K562 (cell line): ENCODE measurements around the gene GPX5. TPM values are rescaled to one million over a fixed set of nuclear protein-coding genes. Genes with fewer than 3 reads are reported as not detected.
A peak's percentile ranks its signal among the peaks of the same experiment; 100 is the strongest.
"Not testable (repeated sequence)": the region's sequence is repeated elsewhere in the genome, so short reads cannot be mapped to it uniquely, and the experiment has no call there.

Experiments used
- ATAC-seq: fragments of 200-7000 bp; cut with Tn5 transposase; 3 replicates; pipeline ENCODE4 v1.9.1; 2020; ENCODE audit warnings: moderate library complexity
- BruUV-seq: library from RNA; stranded (reverse); fragments of 400-500 nt; replicated peaks from 2 replicates; lab custom pipeline; 2021; lab: Mats Ljungman, UMichigan
- CTCF ChIA-PET: fragments of 300-600 bp; formaldehyde crosslinking; extraction: SDS; loops from one replicate; lab custom pipeline; 2021; ENCODE audit warnings: low intra/inter-chr PET ratio; lab: Yijun Ruan, JAX
- POLR2A ChIA-PET: fragments of 300-600, 350-650 bp; sonication (Branson Sonifier 250); formaldehyde crosslinking; extraction: SDS; loops from one replicate; lab custom pipeline; 2021; ENCODE audit warnings: antibody characterized with exemption, inconsistent platforms; lab: Yijun Ruan, JAX
- DNase-seq, 4 experiments: peaks; one replicate each; pipeline versions ENCODE4 v3.0.0 to v3.0.0-alpha.2; 2011 to 2018; ENCODE audit warnings: low spot score in 3 of 4, mixed read lengths in 3 of 4; ENCODE audit errors: extremely low read depth in 1 of 4
- FAIRE-seq: peaks from 2 replicates; lab custom pipeline; 2011; peaks lifted over from hg19 to GRCh38; lab: Jason Lieb, UNC
- H2AFZ ChIP-seq: 2 replicates; pipeline ENCODE4 v1.6.0; 2011; ENCODE audit warnings: low read depth, low read length, control low read depth, inconsistent platforms
- H3K27ac ChIP-seq: fragments of 200-600 bp; 3 replicates; pipeline ENCODE4 v1.8.0; 2011; ENCODE audit warnings: low read depth, mild to moderate bottlenecking, control low read depth, inconsistent platforms, low read length, moderate library complexity, mixed read lengths; ENCODE audit errors: extremely low read depth
- H3K27me3 ChIP-seq, 2 experiments: fragments of 300-600 bp in 1 of 2; 2 replicates in 1 of 2; 3 replicates in 1 of 2; pipeline versions ENCODE4 v1.6.0 to v1.8.0; 2011; ENCODE audit warnings: inconsistent platforms in 2 of 2, low read length in 2 of 2, mild to moderate bottlenecking in 1 of 2, mixed read lengths in 1 of 2, moderate library complexity in 1 of 2; ENCODE audit not compliant: control insufficient read depth in 2 of 2, insufficient read depth in 2 of 2
- H3K36me3 ChIP-seq: fragments of 300-600 bp; 3 replicates; pipeline ENCODE4 v1.8.0; 2011; ENCODE audit warnings: mild to moderate bottlenecking, low read length, inconsistent platforms; ENCODE audit not compliant: control insufficient read depth, insufficient read depth
- H3K4me1 ChIP-seq, 2 experiments: fragments of 200-600 bp in 1 of 2; replicated peaks in 1 of 2; 2 replicates in 1 of 2; 3 replicates in 1 of 2; pipeline versions ENCODE4 v1.5.1 to v1.8.0; 2011; ENCODE audit warnings: inconsistent platforms in 2 of 2, low read length in 2 of 2, mild to moderate bottlenecking in 1 of 2, mixed read lengths in 1 of 2, moderate library complexity in 1 of 2; ENCODE audit not compliant: control insufficient read depth in 2 of 2, insufficient read depth in 2 of 2
- H3K4me2 ChIP-seq: 2 replicates; pipeline ENCODE4 v1.6.1; 2011; ENCODE audit warnings: low read length, control low read depth, inconsistent platforms, mixed read lengths; ENCODE audit not compliant: insufficient read depth
- H3K4me3 ChIP-seq: fragments of 200-600 bp; sonication (generic), shearing (Covaris generic); 2 replicates; pipeline ENCODE4 v1.5.1; 2016; ENCODE audit warnings: control low read depth, inconsistent platforms
- H3K79me2 ChIP-seq: fragments of 200-600 bp; 3 replicates; pipeline ENCODE4 v1.8.0; 2011; ENCODE audit warnings: low read length, inconsistent platforms; ENCODE audit not compliant: control insufficient read depth, insufficient read depth
- H3K9ac ChIP-seq, 2 experiments: 2 replicates each; pipeline versions ENCODE4 v1.6.0 to v1.6.1; 2011; ENCODE audit warnings: low read depth in 2 of 2, low read length in 2 of 2, control low read depth in 1 of 2, inconsistent platforms in 1 of 2, mild to moderate bottlenecking in 1 of 2, mixed read lengths in 1 of 2; ENCODE audit not compliant: insufficient read depth in 1 of 2
- H3K9me1 ChIP-seq: one replicate; pipeline ENCODE4 v1.6.0; 2011; ENCODE audit warnings: inconsistent platforms, mild to moderate bottlenecking, low read length, moderate library complexity; ENCODE audit not compliant: control insufficient read depth, insufficient read depth
- H3K9me3 ChIP-seq: replicated peaks from 2 replicates; pipeline ENCODE4 v1.5.1; 2011; ENCODE audit warnings: low read depth, low read length, inconsistent platforms; ENCODE audit not compliant: control insufficient read depth, insufficient read depth
- H4K20me1 ChIP-seq: replicated peaks from 2 replicates; pipeline ENCODE4 v1.6.1; 2011; ENCODE audit warnings: low read length, inconsistent platforms, mixed read lengths; ENCODE audit not compliant: control insufficient read depth, insufficient read depth
- C11orf30 ChIP-seq: fragments of 450-650 bp; IDR thresholded peaks from 2 replicates; pipeline ENCODE4 v1.6.1; 2016; ENCODE audit warnings: low read depth, mild to moderate bottlenecking
- CBFA2T3 ChIP-seq: fragments of 450-650 bp; IDR thresholded peaks from 2 replicates; pipeline ENCODE4 v1.6.1; 2017
- MCM3 ChIP-seq: fragments of 450-650 bp; IDR thresholded peaks from 2 replicates; pipeline ENCODE4 v1.6.1; 2016
- WGBS: fragments of 100-300 bp; shearing (Covaris generic); methylation state at CpG from one replicate; pipeline ENCODE4 v1.1.6; 2016; ENCODE audit warnings: low coverage, mixed read lengths; ENCODE audit not compliant: insufficient coverage; ENCODE audit errors: missing lambda C conversion rate; 5-methylcytosine and 5-hydroxymethylcytosine counted together
- in situ Hi-C: fragments of 300-500 bp; cut with MboI; formaldehyde crosslinking; loops from 4 replicates; pipeline ENCODE4 v1.15.0; 2018; ENCODE audit warnings: inconsistent platforms, mixed read lengths
- intact Hi-C: fragments of 100-400 bp; cut with micrococcal nuclease; formaldehyde crosslinking; loops from 2 replicates; pipeline ENCODE4 v1.14.2; 2022
- polyA plus RNA-seq, 8 experiments: library from polyadenylated mRNA; depleted of rRNA in 4 of 8; stranded (reverse) in 5 of 8; unstranded in 3 of 8; fragments of >200 nt; fragmentation: Nextera tagmentation in 2 of 8; fragmentation: Illumina TruSeq in 1 of 8; extraction: Ambion mirVana in 2 of 8; extraction: Trizol in 1 of 8; gene quantifications; 2 replicates each; pipeline versions ENCODE4 v1.2.1 to v1.2.3, GENCODE V29; 2011 to 2014; ENCODE audit warnings: inconsistent platforms in 1 of 8, missing spikeins in 1 of 8
- total RNA-seq, 7 experiments: library from RNA; depleted of rRNA in 6 of 7; stranded (reverse); fragments of >200 nt in 6 of 7; fragmentation: Illumina TruSeq in 2 of 7; extraction: Trizol in 2 of 7; gene quantifications; 2 replicates each; pipeline versions ENCODE4 v1.2.1 to v1.2.3, GENCODE V29; 2011 to 2021; ENCODE audit warnings: low replicate concordance in 1 of 7
- TF ChIP-seq, protein P1 (sequence below): sonication (generic); IDR thresholded peaks from 2 replicates; pipeline ENCODE4 v1.6.1; 2016
- TF ChIP-seq, protein P2 (sequence below), 2 experiments: fragments of 450-650 bp; IDR thresholded peaks; 2 replicates each; pipeline ENCODE4 v1.6.1; 2016; ENCODE audit warnings: mild to moderate bottlenecking in 2 of 2, borderline replicate concordance in 1 of 2, low read depth in 1 of 2, moderate library complexity in 1 of 2

Gene GPX5
- total and polyA plus RNA-seq, 9 of the 15 experiments (the other 6 are each of a cell fraction or from before 2014, with no cell fraction given): 0.07 to 0.18 (median 0.15) TPM; not detected in 6

DNA sequence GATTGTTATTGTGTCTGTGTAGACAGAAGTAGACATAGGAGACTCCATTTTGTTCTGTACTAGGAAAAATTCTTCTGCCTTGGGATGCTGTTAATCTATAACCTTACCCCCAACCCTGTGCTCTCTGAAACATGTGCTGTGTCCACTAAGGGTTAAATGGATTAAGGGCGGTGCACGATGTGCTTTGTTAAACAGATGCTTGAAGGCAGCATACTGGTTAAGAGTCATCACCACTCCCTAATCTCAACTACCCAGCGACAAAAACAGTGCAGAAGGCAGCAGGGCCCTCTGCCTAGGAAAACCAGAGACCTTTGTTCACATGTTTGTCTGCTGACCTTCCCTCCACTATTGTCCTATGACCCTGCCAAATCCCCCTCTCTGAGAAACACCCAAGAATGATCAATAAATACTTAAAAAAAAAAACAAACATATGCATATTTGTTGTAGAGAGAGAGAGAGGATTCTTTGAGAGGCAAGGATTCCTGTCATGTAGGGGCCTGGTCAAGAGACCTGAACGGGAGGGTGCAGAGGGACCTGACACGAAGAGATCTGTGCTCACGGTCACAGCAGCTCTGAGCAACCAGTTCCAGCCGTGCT lies 22.9 kb upstream of the GPX5 start:
- WGBS: 36% methylated on average over 7 of the region's 7 CpGs
- intact Hi-C loops, H3K4me2 ChIP-seq, H3K79me2 ChIP-seq, H4K20me1 ChIP-seq, H3K9me3 ChIP-seq, BruUV-seq, H3K9ac ChIP-seq, DNase-seq, CTCF ChIA-PET, in situ Hi-C loops, H3K36me3 ChIP-seq, H3K27ac ChIP-seq, H3K9me1 ChIP-seq, H3K27me3 ChIP-seq, H3K4me3 ChIP-seq, FAIRE-seq: not testable (repeated sequence)
- TF ChIP-seq CBFA2T3: peak; percentile 28; the same call in 1 of the 2 replicates
- TF ChIP-seq, protein P1, sequence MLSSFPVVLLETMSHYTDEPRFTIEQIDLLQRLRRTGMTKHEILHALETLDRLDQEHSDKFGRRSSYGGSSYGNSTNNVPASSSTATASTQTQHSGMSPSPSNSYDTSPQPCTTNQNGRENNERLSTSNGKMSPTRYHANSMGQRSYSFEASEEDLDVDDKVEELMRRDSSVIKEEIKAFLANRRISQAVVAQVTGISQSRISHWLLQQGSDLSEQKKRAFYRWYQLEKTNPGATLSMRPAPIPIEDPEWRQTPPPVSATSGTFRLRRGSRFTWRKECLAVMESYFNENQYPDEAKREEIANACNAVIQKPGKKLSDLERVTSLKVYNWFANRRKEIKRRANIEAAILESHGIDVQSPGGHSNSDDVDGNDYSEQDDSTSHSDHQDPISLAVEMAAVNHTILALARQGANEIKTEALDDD: peak; percentile 52; the same call in 1 of the 2 replicates
- 0 out of 2 replicates have a peak overlapping the region, but pooled peaks have one; percentile 18 for H2AFZ ChIP-seq
- peaks cover 8 to 27% of the 10 kb centered on the region in 2 experiments for H3K4me1 ChIP-seq
- POLR2A ChIA-PET: interaction anchor here (0.7 kb wide), 1 partner anchor 10 kb away, joined by 3 read pairs; no protein-coding TSS in a partner anchor
- ATAC-seq: 0 out of 3 replicates have a peak, but pooled peaks have one; percentile 25

DNA sequence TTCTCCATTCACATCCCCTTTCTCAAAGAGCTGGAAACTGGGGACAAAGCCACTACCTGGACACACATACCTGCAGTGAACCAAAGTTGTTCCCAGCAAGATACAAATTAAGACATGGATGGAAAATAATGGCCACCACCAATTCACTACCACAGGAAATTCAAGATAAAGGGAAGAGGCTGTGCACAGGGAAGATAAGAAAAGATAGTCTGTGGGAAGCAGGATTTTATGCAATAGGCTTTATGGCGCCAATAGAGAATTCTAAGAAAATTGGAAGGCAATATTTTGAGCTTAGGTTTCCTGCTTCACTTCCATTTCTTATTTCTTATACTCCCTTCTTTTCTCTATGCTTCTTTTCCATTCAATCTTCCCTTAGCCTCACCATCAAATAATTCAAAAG lies 19.9 kb upstream of the GPX5 start:
- peaks cover 8 to 21% of the 10 kb centered on the region in 2 experiments for H3K4me1 ChIP-seq
- H3K9me1 ChIP-seq: no peaks in the 10 kb centered on the region
- H3K4me3 ChIP-seq: no peak overlapping the region
- H3K9me3 ChIP-seq: no peaks in the 10 kb centered on the region
- no peaks in the 10 kb centered on the region for H3K36me3 ChIP-seq
- ChIA-PET CTCF (no interaction called here), POLR2A (interaction anchor here (0.6 to 2.1 kb wide), 6 partner anchors 9 to 84 kb away, joined by 3 to 10 read pairs (median 4); partner anchors contain the start of gene GPX6)
- H2AFZ ChIP-seq: no peak overlapping the region
- intact Hi-C loops (no loop called here), in situ Hi-C loops (no loop called here)
- no peaks in the 10 kb centered on the region for H3K27me3 ChIP-seq
- no TSS peak for BruUV-seq
- ATAC-seq (no peak; the same call in 2 of the 3 replicates), DNase-seq (peak in 2 of 4 experiments; percentile 22 to 34), FAIRE-seq (no peak)
- H4K20me1 ChIP-seq: no peaks in the 10 kb centered on the region
- no peak overlapping the region for H3K27ac ChIP-seq
- WGBS: 4% methylated on average over 1 of the region's 1 CpG
- H3K79me2 ChIP-seq: no peaks in the 10 kb centered on the region
- H3K4me2 ChIP-seq: peak overlapping the region; percentile 0; the same call in 1 of the 2 replicates
- no peak overlapping the region for H3K9ac ChIP-seq
- no peak for TF ChIP-seq C11orf30
- no peak for TF ChIP-seq MCM3
- TF ChIP-seq CBFA2T3: peak; percentile 81
- TF ChIP-seq, protein P2, sequence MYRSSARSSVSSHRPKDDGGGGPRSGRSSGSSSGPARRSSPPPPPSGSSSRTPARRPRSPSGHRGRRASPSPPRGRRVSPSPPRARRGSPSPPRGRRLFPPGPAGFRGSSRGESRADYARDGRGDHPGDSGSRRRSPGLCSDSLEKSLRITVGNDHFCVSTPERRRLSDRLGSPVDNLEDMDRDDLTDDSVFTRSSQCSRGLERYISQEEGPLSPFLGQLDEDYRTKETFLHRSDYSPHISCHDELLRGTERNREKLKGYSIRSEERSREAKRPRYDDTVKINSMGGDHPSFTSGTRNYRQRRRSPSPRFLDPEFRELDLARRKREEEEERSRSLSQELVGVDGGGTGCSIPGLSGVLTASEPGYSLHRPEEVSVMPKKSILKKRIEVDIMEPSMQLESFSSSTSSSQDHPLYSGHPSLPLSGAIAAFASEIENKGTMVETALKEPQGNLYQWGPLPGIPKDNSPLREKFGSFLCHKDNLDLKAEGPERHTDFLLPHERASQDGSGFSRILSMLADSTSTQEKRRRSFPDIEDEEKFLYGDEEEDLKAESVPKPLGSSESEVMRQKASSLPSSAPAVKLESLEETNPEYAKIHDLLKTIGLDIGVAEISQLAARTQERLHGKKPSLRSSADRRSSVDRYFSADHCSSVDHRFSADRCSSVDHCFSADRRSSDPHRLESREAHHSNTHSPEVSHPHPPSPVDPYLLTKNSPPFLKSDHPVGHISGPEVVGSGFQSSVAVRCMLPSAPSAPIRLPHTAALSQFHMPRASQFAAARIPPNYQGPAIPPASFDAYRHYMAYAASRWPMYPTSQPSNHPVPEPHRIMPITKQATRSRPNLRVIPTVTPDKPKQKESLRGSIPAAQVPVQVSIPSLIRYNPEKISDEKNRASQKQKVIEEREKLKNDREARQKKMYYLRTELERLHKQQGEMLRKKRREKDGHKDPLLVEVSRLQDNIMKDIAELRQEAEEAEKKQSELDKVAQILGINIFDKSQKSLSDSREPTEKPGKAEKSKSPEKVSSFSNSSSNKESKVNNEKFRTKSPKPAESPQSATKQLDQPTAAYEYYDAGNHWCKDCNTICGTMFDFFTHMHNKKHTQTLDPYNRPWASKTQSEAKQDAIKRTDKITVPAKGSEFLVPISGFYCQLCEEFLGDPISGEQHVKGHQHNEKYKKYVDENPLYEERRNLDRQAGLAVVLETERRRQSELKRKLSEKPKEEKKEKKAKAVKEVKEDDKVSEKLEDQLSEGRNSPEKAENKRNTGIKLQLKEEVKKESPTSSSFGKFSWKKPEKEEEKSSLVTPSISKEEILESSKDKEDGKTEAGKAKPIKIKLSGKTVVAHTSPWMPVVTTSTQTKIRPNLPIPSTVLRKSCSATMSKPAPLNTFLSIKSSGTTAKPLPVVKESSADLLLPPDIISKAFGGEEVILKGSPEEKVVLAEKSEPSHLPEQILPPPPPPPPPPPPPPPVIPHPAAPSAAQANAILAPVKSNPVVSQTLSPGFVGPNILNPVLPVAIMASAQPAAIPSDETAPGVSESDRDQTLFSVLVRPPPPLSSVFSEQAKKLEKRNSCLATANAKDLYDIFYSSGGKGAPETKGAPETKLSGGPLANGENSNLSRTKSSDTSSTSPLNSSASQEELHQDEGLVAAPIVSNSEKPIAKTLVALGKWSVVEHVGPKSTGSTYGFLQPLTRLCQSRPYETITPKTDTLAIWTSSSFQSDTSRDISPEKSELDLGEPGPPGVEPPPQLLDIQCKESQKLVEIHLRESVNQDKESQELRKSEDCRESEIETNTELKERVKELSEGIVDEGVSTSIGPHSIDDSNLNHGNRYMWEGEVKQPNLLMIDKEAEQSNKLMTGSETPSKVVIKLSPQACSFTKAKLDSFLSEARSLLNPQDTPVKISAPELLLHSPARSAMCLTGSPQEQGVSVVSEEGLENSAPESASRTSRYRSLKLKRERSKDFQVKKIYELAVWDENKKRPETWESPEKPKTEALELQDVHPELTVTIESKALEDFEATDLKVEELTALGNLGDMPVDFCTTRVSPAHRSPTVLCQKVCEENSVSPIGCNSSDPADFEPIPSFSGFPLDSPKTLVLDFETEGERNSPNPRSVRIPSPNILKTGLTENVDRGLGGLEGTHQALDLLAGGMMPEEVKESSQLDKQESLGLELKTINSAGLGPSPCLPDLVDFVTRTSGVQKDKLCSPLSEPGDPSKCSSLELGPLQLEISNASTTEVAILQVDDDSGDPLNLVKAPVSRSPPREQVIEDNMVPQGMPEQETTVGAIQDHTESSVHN (IDR thresholded peaks at IDR 0.05; ENCODE audit: borderline replicate concordance in 1 of 2, low read depth in 1 of 2): no peak
